ENCODE measurements around the gene FBXW7. TPM values are rescaled to one million over a fixed set of nuclear protein-coding genes. Genes with fewer than 3 reads are reported as not detected.

Gene FBXW7
- total RNA-seq, 1 donor, result 59.7 TPM

- no peak overlapping the region for H3K4me3 ChIP-seq (ENCODE audit: low read depth, low read length)
- DNase-seq (ENCODE audit: low read depth), result no peak
- TF ChIP-seq CTCF (IDR thresholded peaks at IDR 0.05; ENCODE audit: insufficient read depth, low read length), result no peak
Measured at GRCh38 chr4:152430507-152430906, 105.4 kb downstream of the FBXW7 start.

- TF ChIP-seq CTCF (IDR thresholded peaks at IDR 0.05; ENCODE audit: insufficient read depth, low read length), result no peak
- no peak overlapping the region for H3K4me3 ChIP-seq (ENCODE audit: low read depth, low read length)
- no peak for DNase-seq (ENCODE audit: low read depth)
Measured at GRCh38 chr4:152427981-152428380, 107.9 kb downstream of the FBXW7 start.

- DNase-seq (ENCODE audit: low read depth), result no peak
- no peak overlapping the region for H3K4me3 ChIP-seq (ENCODE audit: low read depth, low read length)
- TF ChIP-seq CTCF (IDR thresholded peaks at IDR 0.05; ENCODE audit: insufficient read depth, low read length), result no peak
Measured at GRCh38 chr4:152424977-152425376, 110.9 kb downstream of the FBXW7 start.

GRCh38 chr4:152424396-152424795 lies 111.5 kb downstream of the FBXW7 start:
- H3K4me3 ChIP-seq (ENCODE audit: low read depth, low read length), result no peak overlapping the region
- TF ChIP-seq CTCF (IDR thresholded peaks at IDR 0.05; ENCODE audit: insufficient read depth, low read length), result no peak
- DNase-seq (ENCODE audit: low read depth), result no peak

- H3K4me3 ChIP-seq (ENCODE audit: low read depth, low read length), result no peak overlapping the region
- DNase-seq (ENCODE audit: low read depth), result no peak
- TF ChIP-seq CTCF (IDR thresholded peaks at IDR 0.05; ENCODE audit: insufficient read depth, low read length), result no peak
Measured at GRCh38 chr4:152422817-152423320, 113.0 kb downstream of the FBXW7 start.

- no peak for DNase-seq (ENCODE audit: low read depth)
- no peak for TF ChIP-seq CTCF (IDR thresholded peaks at IDR 0.05; ENCODE audit: insufficient read depth, low read length)
- H3K4me3 ChIP-seq (ENCODE audit: low read depth, low read length), result no peak overlapping the region
Measured at GRCh38 chr4:152421576-152421975, 114.3 kb downstream of the FBXW7 start.

- no peak for DNase-seq (ENCODE audit: low read depth)
- H3K4me3 ChIP-seq (ENCODE audit: low read depth, low read length), result no peak overlapping the region
- TF ChIP-seq CTCF (IDR thresholded peaks at IDR 0.05; ENCODE audit: insufficient read depth, low read length), result no peak
Measured at GRCh38 chr4:152419809-152420208, 116.1 kb downstream of the FBXW7 start.

Data from fibroblast of the aortic adventitia (primary cell).